H9 (cell line): Measurements from ENCODE around the gene PFN2. TPM values are rescaled to one million over a fixed set of nuclear protein-coding genes. Genes with fewer than 3 reads are reported as not detected.

ENCODE experiments used
- DNase-seq: peaks from one replicate; pipeline ENCODE4 v3.0.0-alpha.2; 2017
- H2AFZ ChIP-seq: one replicate; pipeline ENCODE4 v1.6.1; 2013; ENCODE audit warnings: mild to moderate bottlenecking, low read length, control low read depth, moderate library complexity
- H2AK5ac ChIP-seq: 2 replicates; pipeline ENCODE4 v1.6.1; 2013; ENCODE audit warnings: low read length, control low read depth, mixed read lengths; ENCODE audit not compliant: insufficient read length
- H2BK120ac ChIP-seq: one replicate; pipeline ENCODE4 v1.6.1; 2013; ENCODE audit warnings: low read depth, mild to moderate bottlenecking, low read length, control low read depth, inconsistent platforms; ENCODE audit not compliant: poor library complexity, severe bottlenecking
- H2BK12ac ChIP-seq: 2 replicates; pipeline ENCODE4 v1.6.1; 2013; ENCODE audit warnings: low read length, control low read depth, mixed read lengths, low read depth; ENCODE audit not compliant: insufficient read length
- H2BK15ac ChIP-seq: 2 replicates; pipeline ENCODE4 v1.6.1; 2013; ENCODE audit warnings: low read depth, low read length, control low read depth
- H2BK20ac ChIP-seq: one replicate; pipeline ENCODE4 v1.6.1; 2013; ENCODE audit warnings: low read depth, mild to moderate bottlenecking, low read length, control low read depth, inconsistent platforms; ENCODE audit not compliant: poor library complexity, severe bottlenecking
- H2BK5ac ChIP-seq: 2 replicates; pipeline ENCODE4 v1.6.1; 2013; ENCODE audit warnings: low read length, control low read depth, mixed read lengths; ENCODE audit not compliant: insufficient read length
- H3K14ac ChIP-seq: 2 replicates; pipeline ENCODE4 v1.6.1; 2013; ENCODE audit warnings: low read length, control low read depth; ENCODE audit not compliant: insufficient read depth
- H3K18ac ChIP-seq: 2 replicates; pipeline ENCODE4 v1.6.1; 2013; ENCODE audit warnings: low read depth, mild to moderate bottlenecking, mixed read lengths, low read length, control low read depth; ENCODE audit not compliant: insufficient read length
- H3K23ac ChIP-seq: 2 replicates; pipeline ENCODE4 v1.6.1; 2013; ENCODE audit warnings: low read length, control low read depth, mixed read lengths, low read depth; ENCODE audit not compliant: insufficient read length
- H3K23me2 ChIP-seq: 2 replicates; pipeline ENCODE4 v1.6.1; 2013; ENCODE audit warnings: low read depth, mild to moderate bottlenecking, mixed read lengths, low read length, control low read depth; ENCODE audit not compliant: insufficient read length, poor library complexity, severe bottlenecking
- H3K27ac ChIP-seq: 2 replicates; pipeline ENCODE4 v1.5.1; 2013; ENCODE audit warnings: low read length, control low read depth, mixed read lengths, low read depth; ENCODE audit not compliant: insufficient read length
- H3K27me3 ChIP-seq: 2 replicates; pipeline ENCODE4 v1.6.1; 2013; ENCODE audit warnings: low read length, control low read depth, inconsistent platforms; ENCODE audit not compliant: insufficient read depth
- H3K4ac ChIP-seq: 2 replicates; pipeline ENCODE4 v1.6.1; 2013; ENCODE audit warnings: low read depth, mild to moderate bottlenecking, control low read depth, inconsistent platforms, low read length, moderate library complexity
- H3K4me1 ChIP-seq: 2 replicates; pipeline ENCODE4 v1.6.1; 2013; ENCODE audit warnings: low read length, control low read depth, inconsistent platforms; ENCODE audit not compliant: insufficient read depth
- H3K4me2 ChIP-seq: 2 replicates; pipeline ENCODE4 v1.6.1; 2013; ENCODE audit warnings: low read length, control low read depth, mixed read lengths; ENCODE audit not compliant: insufficient read length, insufficient read depth
- H3K56ac ChIP-seq: 2 replicates; pipeline ENCODE4 v1.6.1; 2013; ENCODE audit warnings: low read depth, mild to moderate bottlenecking, mixed read lengths, low read length, control low read depth; ENCODE audit not compliant: insufficient read length
- H3K79me1 ChIP-seq: 2 replicates; pipeline ENCODE4 v1.6.1; 2013; ENCODE audit warnings: low read depth, mild to moderate bottlenecking, moderate library complexity, low read length, control low read depth, inconsistent platforms; ENCODE audit not compliant: insufficient read depth, poor library complexity, severe bottlenecking
- H3K79me2 ChIP-seq: 2 replicates; pipeline ENCODE4 v1.6.1; 2013; ENCODE audit warnings: low read length, control low read depth, inconsistent platforms; ENCODE audit not compliant: insufficient read depth
- H3K9ac ChIP-seq: 2 replicates; pipeline ENCODE4 v1.6.1; 2013; ENCODE audit warnings: low read length, control low read depth, mixed read lengths; ENCODE audit not compliant: insufficient read length; ENCODE audit errors: extremely low read depth
- H3K9me3 ChIP-seq: one replicate; pipeline ENCODE4 v1.6.1; 2013; ENCODE audit warnings: low read depth, low read length, inconsistent platforms; ENCODE audit not compliant: control insufficient read depth
- H3T11ph ChIP-seq: one replicate; pipeline ENCODE4 v1.6.1; 2013; ENCODE audit warnings: mild to moderate bottlenecking, low read length, control low read depth, inconsistent platforms
- H4K20me1 ChIP-seq: one replicate; pipeline ENCODE4 v1.6.1; 2013; ENCODE audit not compliant: control insufficient read depth, insufficient read length, insufficient read depth
- H4K5ac ChIP-seq: 2 replicates; pipeline ENCODE4 v1.6.1; 2013; ENCODE audit warnings: low read depth, mild to moderate bottlenecking, mixed read lengths, low read length, control low read depth; ENCODE audit not compliant: insufficient read length
- H4K8ac ChIP-seq: replicated peaks from 2 replicates; pipeline ENCODE4 v1.6.1; 2013; ENCODE audit warnings: low read length, control low read depth, mixed read lengths, low read depth; ENCODE audit not compliant: insufficient read length
- H4K91ac ChIP-seq: 2 replicates; pipeline ENCODE4 v1.6.1; 2013; ENCODE audit warnings: low read depth, mild to moderate bottlenecking, moderate library complexity, mixed read lengths, low read length, control low read depth; ENCODE audit not compliant: insufficient read length
- H3K27ac Mint-ChIP-seq, 3 experiments: 2 replicates in 2 of 3; 3 replicates in 1 of 3; pipeline ENCODE4 v1.8.0; 2020 to 2021; ENCODE audit warnings: mixed read lengths in 3 of 3, mild to moderate bottlenecking in 1 of 3, moderate library complexity in 1 of 3
- H3K27me3 Mint-ChIP-seq: 2 replicates; pipeline ENCODE4 v1.8.0; 2021; ENCODE audit warnings: low read depth, mild to moderate bottlenecking, moderate library complexity, mixed read lengths
- H3K36me3 Mint-ChIP-seq, 3 experiments: 2 replicates in 2 of 3; 3 replicates in 1 of 3; pipeline ENCODE4 v1.8.0; 2020 to 2021; ENCODE audit warnings: low read depth in 3 of 3, mixed read lengths in 3 of 3; ENCODE audit not compliant: insufficient read depth in 1 of 3
- H3K4me1 Mint-ChIP-seq, 2 experiments: 2 replicates each; pipeline ENCODE4 v1.8.0; 2020; ENCODE audit warnings: mixed read lengths in 2 of 2
- H3K4me3 Mint-ChIP-seq, 2 experiments: 2 replicates in 1 of 2; 3 replicates in 1 of 2; pipeline ENCODE4 v1.8.0; 2020 to 2021; ENCODE audit warnings: mild to moderate bottlenecking in 2 of 2, mixed read lengths in 2 of 2, moderate library complexity in 1 of 2
- H3K9me3 Mint-ChIP-seq, 2 experiments: 2 replicates in 1 of 2; 3 replicates in 1 of 2; pipeline ENCODE4 v1.8.0; 2020; ENCODE audit warnings: mild to moderate bottlenecking in 2 of 2, mixed read lengths in 2 of 2, moderate library complexity in 1 of 2
- WGBS: extraction: QIAGEN DNeasy Blood & Tissue Kit; methylation state at CpG from one replicate; pipeline ENCODE4 v1.1.7; 2013; ENCODE audit warnings: missing lambda C conversion rate, low lambda C conversion rate, mixed read lengths; ENCODE audit not compliant: insufficient read length; ENCODE audit errors: extremely low coverage; 5-methylcytosine and 5-hydroxymethylcytosine counted together
- total RNA-seq: library from RNA; stranded (reverse); gene quantifications from 2 replicates; pipeline ENCODE4 v1.2.1, GENCODE V29; 2021
- TF ChIP-seq, protein P1 (sequence below): fragments of 200-600 bp; sonication (generic); conservative IDR thresholded peaks from 3 replicates; pipeline ENCODE4 v1.8.0; 2021; ENCODE audit warnings: antibody characterized with exemption, mild to moderate bottlenecking

Gene PFN2
- total RNA-seq, 1 experiment from 2014 or later = 174 TPM

DNA sequence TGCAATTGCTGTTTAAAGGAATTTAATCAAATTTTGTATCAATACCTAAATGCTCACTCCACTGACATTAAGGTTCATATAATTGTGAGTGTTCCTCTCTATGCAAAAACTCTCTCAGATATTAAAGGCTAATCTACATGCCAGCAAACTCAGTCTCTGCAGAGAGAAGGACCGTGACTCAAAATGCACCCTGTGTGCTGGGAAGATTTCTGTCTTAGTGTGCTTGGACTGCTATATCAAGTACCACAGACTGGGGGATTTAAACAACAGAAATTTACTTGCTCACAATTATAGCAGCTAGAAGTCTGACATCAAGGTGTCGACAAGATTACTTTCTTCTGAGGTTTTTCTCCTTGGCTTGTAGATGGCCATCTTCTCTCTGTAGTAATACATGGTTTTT lies 18.6 kb upstream of the PFN2 start:
- Mint-ChIP-seq H3K4me3 (no peak overlapping the region), H3K9me3 (peaks cover 5 to 6% of the 10 kb centered on the region in 2 experiments; a peak in 4 of 5 replicates), H3K36me3 (peaks cover 0 to 7% (median 0%) of the 10 kb centered on the region in 3 experiments; a peak in 3 of 7 replicates), H3K27me3 (no peaks in the 10 kb centered on the region), H3K4me1 (peaks cover 21 to 26% of the 10 kb centered on the region in 2 experiments), H3K27ac (no peak overlapping the region)
- no peak overlapping the region for H3K9ac ChIP-seq
- TF ChIP-seq, protein P1, sequence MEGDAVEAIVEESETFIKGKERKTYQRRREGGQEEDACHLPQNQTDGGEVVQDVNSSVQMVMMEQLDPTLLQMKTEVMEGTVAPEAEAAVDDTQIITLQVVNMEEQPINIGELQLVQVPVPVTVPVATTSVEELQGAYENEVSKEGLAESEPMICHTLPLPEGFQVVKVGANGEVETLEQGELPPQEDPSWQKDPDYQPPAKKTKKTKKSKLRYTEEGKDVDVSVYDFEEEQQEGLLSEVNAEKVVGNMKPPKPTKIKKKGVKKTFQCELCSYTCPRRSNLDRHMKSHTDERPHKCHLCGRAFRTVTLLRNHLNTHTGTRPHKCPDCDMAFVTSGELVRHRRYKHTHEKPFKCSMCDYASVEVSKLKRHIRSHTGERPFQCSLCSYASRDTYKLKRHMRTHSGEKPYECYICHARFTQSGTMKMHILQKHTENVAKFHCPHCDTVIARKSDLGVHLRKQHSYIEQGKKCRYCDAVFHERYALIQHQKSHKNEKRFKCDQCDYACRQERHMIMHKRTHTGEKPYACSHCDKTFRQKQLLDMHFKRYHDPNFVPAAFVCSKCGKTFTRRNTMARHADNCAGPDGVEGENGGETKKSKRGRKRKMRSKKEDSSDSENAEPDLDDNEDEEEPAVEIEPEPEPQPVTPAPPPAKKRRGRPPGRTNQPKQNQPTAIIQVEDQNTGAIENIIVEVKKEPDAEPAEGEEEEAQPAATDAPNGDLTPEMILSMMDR = no peak
- H2BK120ac ChIP-seq = no peak overlapping the region
- no peaks in the 10 kb centered on the region for H3K79me2 ChIP-seq
- no peaks in the 10 kb centered on the region for H3K79me1 ChIP-seq
- no peaks in the 10 kb centered on the region for H4K20me1 ChIP-seq
- H4K91ac ChIP-seq = no peak overlapping the region
- no peak overlapping the region for H3K18ac ChIP-seq
- H3K27ac ChIP-seq = no peak overlapping the region
- DNase-seq = no peak
- no peak overlapping the region for H2BK12ac ChIP-seq
- no peaks in the 10 kb centered on the region for H3K23me2 ChIP-seq
- H3T11ph ChIP-seq = no peak overlapping the region
- H3K23ac ChIP-seq = no peak overlapping the region
- H3K14ac ChIP-seq = no peak overlapping the region
- no peak overlapping the region for H4K5ac ChIP-seq
- H2AK5ac ChIP-seq = no peak overlapping the region
- H2BK20ac ChIP-seq = no peak overlapping the region
- H4K8ac ChIP-seq = no peak overlapping the region
- no peaks in the 10 kb centered on the region for H3K27me3 ChIP-seq
- no peak overlapping the region for H3K56ac ChIP-seq
- no CpG with 5 or more reads among the region's 2 CpGs for WGBS
- H2BK15ac ChIP-seq = no peak overlapping the region
- H3K4me2 ChIP-seq = no peak overlapping the region
- H3K4ac ChIP-seq = no peak overlapping the region
- H2BK5ac ChIP-seq = no peak overlapping the region
- no peaks in the 10 kb centered on the region; the same call in 1 of the 2 replicates for H3K4me1 ChIP-seq
- no peaks in the 10 kb centered on the region for H3K9me3 ChIP-seq
- no peak overlapping the region for H2AFZ ChIP-seq
